Measurements from ENCODE around the gene TTC12.

GRCh38 chr11:113405724-113406478, 91.5 kb downstream of the TTC12 start:
- TF ChIP-seq POLR2A (IDR thresholded peaks at IDR 0.05) (no peak), CTCF (IDR thresholded peaks at IDR 0.05) (no peak)

Measured in esophagus squamous epithelium (tissue), 4 donors.